Ovary (tissue), 3 donors: Measurements from ENCODE around the gene NABP1.

Source experiments
- POLR2A ChIP-seq: fragments of 450-650 bp; IDR thresholded peaks from one replicate; pipeline ENCODE4 v1.6.1; 2017; ENCODE audit warnings: antibody characterized with exemption, mild to moderate bottlenecking, moderate library complexity
- TF ChIP-seq, protein P1 (sequence below), 3 donors: fragments of 450-650 bp in 2 of 3; fragments of 200-600 bp in 1 of 3; IDR thresholded peaks; one replicate each; pipeline versions ENCODE4 v1.5.1 to v1.8.0; 2016 to 2022; ENCODE audit warnings: antibody characterized with exemption in 3 of 3, mild to moderate bottlenecking in 1 of 3
- donor health status: DM: no; HTN: no; CAD: no.

DNA sequence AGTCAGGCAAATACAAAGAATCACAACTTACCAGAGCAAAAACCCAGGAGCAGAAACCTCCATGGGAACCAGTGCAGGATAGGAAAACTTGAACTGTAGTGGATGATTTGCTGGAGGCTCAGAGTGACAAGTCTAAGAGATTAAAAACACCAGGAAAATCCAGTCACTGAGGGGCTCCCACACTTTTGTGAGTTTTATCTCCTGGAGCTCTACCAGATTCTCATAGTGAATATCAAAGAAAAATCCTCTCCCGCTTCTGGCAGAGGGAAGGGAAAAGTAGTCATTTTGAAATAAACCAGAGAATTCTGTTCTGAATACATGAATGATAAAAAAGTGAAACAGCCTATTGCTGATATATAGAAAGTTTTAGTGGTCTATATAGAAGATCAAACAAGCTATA, 23.1 kb downstream of the NABP1 start:
- TF ChIP-seq, protein P1, sequence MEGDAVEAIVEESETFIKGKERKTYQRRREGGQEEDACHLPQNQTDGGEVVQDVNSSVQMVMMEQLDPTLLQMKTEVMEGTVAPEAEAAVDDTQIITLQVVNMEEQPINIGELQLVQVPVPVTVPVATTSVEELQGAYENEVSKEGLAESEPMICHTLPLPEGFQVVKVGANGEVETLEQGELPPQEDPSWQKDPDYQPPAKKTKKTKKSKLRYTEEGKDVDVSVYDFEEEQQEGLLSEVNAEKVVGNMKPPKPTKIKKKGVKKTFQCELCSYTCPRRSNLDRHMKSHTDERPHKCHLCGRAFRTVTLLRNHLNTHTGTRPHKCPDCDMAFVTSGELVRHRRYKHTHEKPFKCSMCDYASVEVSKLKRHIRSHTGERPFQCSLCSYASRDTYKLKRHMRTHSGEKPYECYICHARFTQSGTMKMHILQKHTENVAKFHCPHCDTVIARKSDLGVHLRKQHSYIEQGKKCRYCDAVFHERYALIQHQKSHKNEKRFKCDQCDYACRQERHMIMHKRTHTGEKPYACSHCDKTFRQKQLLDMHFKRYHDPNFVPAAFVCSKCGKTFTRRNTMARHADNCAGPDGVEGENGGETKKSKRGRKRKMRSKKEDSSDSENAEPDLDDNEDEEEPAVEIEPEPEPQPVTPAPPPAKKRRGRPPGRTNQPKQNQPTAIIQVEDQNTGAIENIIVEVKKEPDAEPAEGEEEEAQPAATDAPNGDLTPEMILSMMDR (IDR thresholded peaks at IDR 0.05) = no peak
- TF ChIP-seq POLR2A = no peak
